Subcutaneous abdominal adipose tissue (tissue), 5 donors: Measurements from ENCODE around the gene GDPD4.

Source experiments
- H3K27ac ChIP-seq: one replicate; pipeline ENCODE4 v1.7.0; 2013; ENCODE audit warnings: low read depth, mild to moderate bottlenecking, inconsistent platforms, low read length, moderate library complexity
- H3K27me3 ChIP-seq, 5 donors: one replicate each; pipeline ENCODE4 v1.7.0; 2013; ENCODE audit warnings: low read length in 5 of 5, inconsistent platforms in 1 of 5; ENCODE audit not compliant: control insufficient read depth in 5 of 5, insufficient read depth in 4 of 5
- H3K36me3 ChIP-seq, 5 donors: one replicate each; pipeline ENCODE4 v1.7.0; 2013; ENCODE audit warnings: low read length in 5 of 5; ENCODE audit not compliant: control insufficient read depth in 5 of 5, insufficient read depth in 5 of 5
- H3K4me1 ChIP-seq, 5 donors: one replicate each; pipeline ENCODE4 v1.7.0; 2013; ENCODE audit warnings: low read length in 5 of 5, mild to moderate bottlenecking in 3 of 5, moderate library complexity in 1 of 5; ENCODE audit not compliant: control insufficient read depth in 5 of 5, insufficient read depth in 5 of 5
- H3K4me3 ChIP-seq, 5 donors: one replicate each; pipeline ENCODE4 v1.7.0; 2013; ENCODE audit warnings: low read length in 5 of 5, low read depth in 1 of 5
- H3K9ac ChIP-seq, 5 donors: one replicate each; pipeline ENCODE4 v1.7.0; 2013; ENCODE audit warnings: low read length in 5 of 5, mild to moderate bottlenecking in 4 of 5, moderate library complexity in 3 of 5
- H3K9me3 ChIP-seq, 5 donors: one replicate each; pipeline ENCODE4 v1.7.0; 2013; ENCODE audit warnings: low read length in 5 of 5; ENCODE audit not compliant: control insufficient read depth in 5 of 5
- donor health status: healthy.
- donor health status: healthy.
- donor health status: healthy.
- donor health status: healthy.
- donor health status: healthy.

Gene GDPD4

GRCh38 chr11:77209663-77210062 is 91.8 kb downstream of the GDPD4 start:
- Histone ChIP-seq H3K9me3 (no peaks in the 10 kb centered on the region), H3K27me3 (no peaks in the 10 kb centered on the region), H3K4me3 (no peak overlapping the region), H3K9ac (no peak overlapping the region), H3K36me3 (peaks cover 0 to 59% (median 24%) of the 10 kb centered on the region in 5 donors), H3K4me1 (peaks cover 2 to 14% (median 8%) of the 10 kb centered on the region in 5 donors), H3K27ac (no peak overlapping the region)

GRCh38 chr11:77208535-77208934 is 93.0 kb downstream of the GDPD4 start:
- no peaks in the 10 kb centered on the region for H3K9me3 ChIP-seq
- no peak overlapping the region for H3K27ac ChIP-seq
- H3K27me3 ChIP-seq, result no peaks in the 10 kb centered on the region
- H3K4me1 ChIP-seq, result peaks cover 2 to 14% (median 8%) of the 10 kb centered on the region in 5 donors
- H3K4me3 ChIP-seq, result no peak overlapping the region
- H3K36me3 ChIP-seq, result peaks cover 0 to 55% (median 20%) of the 10 kb centered on the region in 5 donors
- no peak overlapping the region for H3K9ac ChIP-seq

GRCh38 chr11:77207618-77208313 is 93.7 kb downstream of the GDPD4 start:
- no peak overlapping the region for H3K9ac ChIP-seq
- no peaks in the 10 kb centered on the region for H3K27me3 ChIP-seq
- H3K4me1 ChIP-seq, result peaks cover 2 to 14% (median 8%) of the 10 kb centered on the region in 5 donors
- H3K36me3 ChIP-seq, result peaks cover 0 to 48% (median 12%) of the 10 kb centered on the region in 5 donors
- H3K9me3 ChIP-seq, result no peaks in the 10 kb centered on the region
- H3K27ac ChIP-seq, result no peak overlapping the region
- H3K4me3 ChIP-seq, result no peak overlapping the region

GRCh38 chr11:77207019-77207485 is 94.4 kb downstream of the GDPD4 start:
- Histone ChIP-seq H3K36me3 (peaks cover 0 to 46% (median 13%) of the 10 kb centered on the region in 5 donors), H3K9me3 (no peaks in the 10 kb centered on the region), H3K9ac (no peak overlapping the region), H3K27me3 (no peaks in the 10 kb centered on the region), H3K4me3 (no peak overlapping the region), H3K27ac (no peak overlapping the region), H3K4me1 (peaks cover 2 to 14% (median 8%) of the 10 kb centered on the region in 5 donors)

GRCh38 chr11:77206264-77207018 is 95.0 kb downstream of the GDPD4 start:
- no peak overlapping the region for H3K27ac ChIP-seq
- H3K9ac ChIP-seq, result no peak overlapping the region
- H3K27me3 ChIP-seq, result no peaks in the 10 kb centered on the region
- peaks cover 2 to 14% (median 8%) of the 10 kb centered on the region in 5 donors for H3K4me1 ChIP-seq
- no peak overlapping the region for H3K4me3 ChIP-seq
- H3K36me3 ChIP-seq, result peaks cover 0 to 48% (median 8%) of the 10 kb centered on the region in 5 donors
- H3K9me3 ChIP-seq, result no peaks in the 10 kb centered on the region

- no peak overlapping the region for H3K9ac ChIP-seq
- no peaks in the 10 kb centered on the region for H3K27me3 ChIP-seq
- no peaks in the 10 kb centered on the region for H3K9me3 ChIP-seq
- peaks cover 0 to 48% (median 7%) of the 10 kb centered on the region in 5 donors for H3K36me3 ChIP-seq
- no peak overlapping the region for H3K4me3 ChIP-seq
- peaks cover 2 to 14% (median 8%) of the 10 kb centered on the region in 5 donors for H3K4me1 ChIP-seq
- no peak overlapping the region for H3K27ac ChIP-seq
Observed at GRCh38 chr11:77205467-77206263, 95.8 kb downstream of the GDPD4 start.

GRCh38 chr11:77204754-77205466 is 96.6 kb downstream of the GDPD4 start:
- Histone ChIP-seq H3K4me3 (no peak overlapping the region), H3K27ac (no peak overlapping the region), H3K4me1 (peaks cover 2 to 14% (median 8%) of the 10 kb centered on the region in 5 donors), H3K27me3 (no peaks in the 10 kb centered on the region), H3K36me3 (peaks cover 0 to 46% (median 8%) of the 10 kb centered on the region in 5 donors), H3K9me3 (no peaks in the 10 kb centered on the region), H3K9ac (no peak overlapping the region)

GRCh38 chr11:77203901-77204753 is 97.4 kb downstream of the GDPD4 start:
- Histone ChIP-seq H3K27me3 (no peaks in the 10 kb centered on the region), H3K27ac (no peak overlapping the region), H3K4me1 (peaks cover 2 to 14% (median 8%) of the 10 kb centered on the region in 5 donors), H3K9ac (no peak overlapping the region), H3K9me3 (no peaks in the 10 kb centered on the region), H3K36me3 (peaks cover 0 to 41% (median 8%) of the 10 kb centered on the region in 5 donors), H3K4me3 (no peak overlapping the region)
